HG02870 (cell line): ENCODE results near the gene ZNF148.
"Not testable (repeated sequence)": the region's sequence is repeated elsewhere in the genome, so short reads cannot be mapped to it uniquely, and the experiment has no call there.

ENCODE experiments used
- ATAC-seq: cut with Tn5 transposase; IDR thresholded peaks from one replicate; pipeline ENCODE4 v1.9.1; 2021; ENCODE audit warnings: mild to moderate bottlenecking, moderate library complexity; ENCODE audit not compliant: unreplicated experiment

ZNF148 gene

GRCh38 chr3:125375950-125376679 lies 990 bp upstream of the ZNF148 start:
- no peak for ATAC-seq

DNA sequence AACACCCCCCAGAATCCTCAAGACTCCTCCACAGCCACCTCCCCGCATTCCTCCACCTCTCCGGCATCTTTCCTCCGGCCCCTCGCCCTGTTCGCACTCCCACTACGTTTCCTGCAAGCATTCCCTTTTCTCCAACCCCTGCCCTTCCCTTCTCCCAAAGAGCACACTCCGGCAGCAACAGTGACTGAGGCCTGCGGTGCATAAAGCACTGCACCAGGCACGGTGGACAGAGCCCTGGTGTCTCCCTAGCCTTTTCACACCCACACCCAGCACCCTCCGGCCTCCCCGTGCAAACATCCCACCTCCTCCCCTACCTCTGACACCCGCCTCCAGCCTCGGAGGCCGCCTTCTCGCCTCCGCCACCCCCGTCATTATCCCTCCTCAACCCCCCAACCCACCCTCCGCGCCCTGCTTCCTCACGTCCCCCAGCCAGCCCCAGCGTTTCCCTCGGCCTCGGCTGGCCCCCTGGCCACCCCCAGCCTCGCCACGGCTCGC lies 577 bp downstream of the ZNF148 start:
- ATAC-seq, result peak; percentile 11

GRCh38 chr3:125367403-125368230 lies 7.5 kb downstream of the ZNF148 start:
- no peak for ATAC-seq

GRCh38 chr3:125366132-125366531 lies 9.0 kb downstream of the ZNF148 start:
- no peak for ATAC-seq

DNA sequence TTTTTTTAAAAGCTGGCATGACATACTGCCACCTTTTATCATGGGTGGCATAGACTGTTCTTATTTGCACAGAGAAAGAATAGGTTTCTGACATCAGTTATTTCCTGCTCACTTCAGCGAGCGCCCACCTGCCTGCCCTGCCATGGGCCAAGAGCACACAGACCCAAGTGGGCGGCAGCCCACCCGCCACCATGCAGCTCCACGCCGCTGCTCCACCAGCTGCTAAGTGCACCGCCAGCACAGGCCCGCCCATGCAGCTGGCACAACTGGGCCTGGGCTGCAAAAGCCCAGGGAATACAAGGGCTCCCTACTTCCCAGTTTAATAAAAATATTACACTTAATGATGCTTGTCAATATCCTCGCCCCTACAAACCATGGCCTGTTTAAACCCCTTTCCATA lies 15.4 kb downstream of the ZNF148 start:
- ATAC-seq, result no peak

DNA sequence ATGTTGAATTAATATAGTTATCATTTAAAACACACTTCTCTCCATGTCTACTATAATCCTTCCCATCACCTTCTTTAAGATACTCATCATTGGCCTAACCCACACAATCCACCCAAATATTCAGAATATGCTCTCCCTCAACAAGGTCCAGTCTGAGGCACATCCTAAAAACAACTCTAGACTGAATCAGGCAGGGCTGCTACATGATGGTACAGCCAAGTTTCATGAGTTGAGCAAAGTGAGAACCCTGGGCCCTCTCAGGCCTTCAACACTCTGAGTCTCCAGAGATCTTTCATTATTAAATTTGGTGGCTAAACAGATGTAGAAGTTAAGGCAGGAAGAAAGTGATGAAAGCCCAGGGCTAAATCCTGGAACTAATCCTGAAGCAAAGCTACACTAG lies 16.2 kb downstream of the ZNF148 start:
- ATAC-seq, result no peak

DNA sequence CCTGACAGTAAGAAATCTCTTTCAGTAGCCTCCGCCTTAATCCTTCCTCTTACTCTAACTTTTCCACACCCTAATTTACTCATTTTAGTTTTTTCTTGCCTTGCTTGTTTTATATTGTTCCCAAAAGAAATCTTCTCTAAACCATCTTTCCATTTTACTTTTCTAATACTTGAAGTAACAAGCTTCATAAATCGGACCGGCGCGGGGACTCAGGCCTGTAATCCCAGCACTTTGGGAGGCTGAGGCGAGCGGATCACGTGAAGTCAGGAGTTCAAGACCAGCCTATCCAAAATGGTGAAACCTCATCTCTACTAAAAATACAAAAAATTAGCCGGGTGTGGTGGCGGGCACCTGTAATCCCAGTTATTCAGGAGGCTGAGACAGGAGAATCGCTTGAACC lies 17.3 kb downstream of the ZNF148 start:
- no peak for ATAC-seq

GRCh38 chr3:125357032-125357658 lies 18.0 kb downstream of the ZNF148 start:
- ATAC-seq, result peak; percentile 83

GRCh38 chr3:125356140-125357026 lies 18.7 kb downstream of the ZNF148 start:
- no peak for ATAC-seq

DNA sequence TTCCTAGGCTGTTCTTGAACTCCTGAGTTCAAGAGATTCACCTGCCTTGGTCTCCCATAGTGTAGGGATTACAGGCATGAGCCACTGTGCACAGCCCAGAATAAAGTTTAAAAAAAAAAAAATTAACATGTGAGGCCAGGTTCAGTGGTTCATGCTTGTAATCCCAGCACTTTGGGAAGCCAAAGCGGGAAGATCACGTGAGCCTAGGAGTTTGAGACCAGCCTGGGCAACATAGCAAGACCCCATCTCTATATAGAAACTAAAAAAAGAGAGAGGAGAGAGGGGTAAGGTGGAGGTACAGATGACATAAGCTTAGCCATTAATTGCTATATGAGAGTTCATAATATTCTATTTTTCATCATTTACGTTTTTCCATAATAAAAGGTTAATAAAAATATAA lies 21.5 kb downstream of the ZNF148 start:
- ATAC-seq, result no peak

DNA sequence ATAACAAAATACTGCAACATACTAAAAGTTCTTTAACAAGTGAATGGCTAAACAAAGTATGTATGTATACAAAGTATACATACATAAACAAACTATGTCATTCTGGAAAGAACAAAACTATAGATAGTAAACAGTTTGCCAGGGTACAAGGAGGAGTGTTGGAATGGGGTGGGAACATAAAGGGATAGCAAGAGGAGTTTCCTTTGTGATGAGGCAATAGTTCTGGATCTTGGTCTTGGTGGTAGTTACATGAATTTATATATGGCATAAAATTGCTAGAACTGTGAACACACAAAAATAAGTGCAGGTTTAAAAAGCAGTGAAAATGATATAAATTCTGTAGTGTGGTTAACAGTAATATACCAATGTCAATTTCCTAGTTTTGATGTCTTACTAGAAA lies 22.0 kb downstream of the ZNF148 start:
- no peak for ATAC-seq

- ATAC-seq, result no peak
These were observed 23.2 kb downstream of the ZNF148 start for GRCh38 chr3:125351814-125352456.

DNA sequence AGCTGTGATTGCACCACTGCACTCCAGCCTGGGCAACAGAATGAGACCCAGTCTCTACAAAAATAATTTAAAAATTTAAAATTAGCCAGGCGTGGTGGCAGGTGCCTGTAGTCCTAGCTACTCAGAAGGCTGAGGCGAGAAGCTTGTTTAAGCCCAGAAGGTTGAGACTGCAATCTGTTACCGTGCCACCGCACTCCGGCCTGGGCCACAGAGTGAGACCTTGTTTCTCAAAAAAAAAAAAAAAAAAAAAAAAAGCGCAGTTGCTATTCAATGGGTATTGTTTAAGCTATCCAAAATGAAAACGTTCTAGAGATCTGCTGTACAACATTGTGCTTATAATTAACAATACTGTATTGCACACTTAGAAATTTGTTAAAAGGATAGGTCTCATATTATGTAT lies 24.0 kb downstream of the ZNF148 start:
- no peak for ATAC-seq

DNA sequence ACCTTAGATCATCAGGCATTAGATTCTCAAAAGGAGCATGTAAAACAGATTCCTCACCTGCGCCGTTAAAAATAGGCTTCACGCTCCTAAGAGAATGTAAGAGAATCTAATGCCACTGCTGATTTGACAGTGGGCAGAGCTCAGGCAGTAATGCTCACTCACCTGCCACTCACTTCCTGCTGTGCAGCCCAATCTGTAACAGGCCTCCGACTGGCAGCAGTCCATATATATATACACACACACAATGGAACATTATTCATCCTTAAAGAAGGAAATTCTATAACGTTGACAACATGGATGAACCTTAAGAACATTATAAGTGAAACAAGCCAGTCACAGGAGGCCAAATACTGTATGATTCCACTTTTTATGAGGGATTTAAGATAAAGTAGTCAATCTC lies 24.5 kb downstream of the ZNF148 start:
- ATAC-seq, result no peak

DNA sequence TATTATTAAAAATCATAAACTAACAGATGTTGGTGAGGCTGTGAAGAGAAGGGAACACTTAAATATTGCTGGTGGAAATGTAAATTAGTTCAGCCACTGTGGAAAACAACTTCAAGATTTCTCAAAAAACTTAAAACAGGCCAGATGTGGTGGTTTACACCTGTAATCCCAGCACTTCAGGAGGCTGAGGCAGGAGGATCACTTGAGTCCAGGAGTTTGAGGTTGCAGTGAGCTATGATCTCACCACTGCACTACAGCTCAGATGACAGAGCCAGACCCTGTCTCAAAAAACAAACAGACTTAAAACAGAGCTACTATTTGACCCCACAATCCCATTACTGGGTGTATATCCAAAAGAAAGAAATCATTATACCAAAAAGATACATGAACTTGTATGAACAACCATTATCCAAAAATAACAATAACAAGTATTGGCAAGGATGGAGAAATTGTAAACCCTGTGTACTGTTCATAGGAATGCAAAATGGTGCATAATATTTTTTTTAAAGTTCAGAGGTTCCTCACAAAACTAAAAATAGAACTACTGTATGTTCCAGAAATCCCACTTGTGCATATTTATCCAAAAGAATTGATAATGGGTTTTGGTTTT lies 25.5 kb downstream of the ZNF148 start:
- ATAC-seq, result no peak

GRCh38 chr3:125349055-125349454 lies 26.1 kb downstream of the ZNF148 start:
- ATAC-seq, result no peak

DNA sequence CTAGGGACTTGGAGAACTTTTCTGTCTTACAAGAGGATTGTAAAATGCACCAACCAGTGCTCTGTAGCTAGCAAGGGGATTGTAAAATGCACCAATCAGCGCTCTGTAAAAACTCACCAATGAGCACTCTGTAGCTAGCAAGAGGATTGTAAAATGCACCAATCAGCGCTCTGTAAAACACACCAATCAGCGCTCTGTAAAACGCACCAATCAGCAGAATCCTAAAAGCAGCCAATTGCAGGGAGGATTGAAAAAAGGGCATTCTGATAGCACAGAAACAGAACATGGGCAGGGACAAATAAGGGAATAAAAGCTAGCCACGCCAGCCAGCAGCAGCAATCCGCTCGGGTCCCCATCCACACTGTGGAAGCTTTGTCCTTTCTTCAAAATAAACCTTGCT lies 31.8 kb downstream of the ZNF148 start:
- not testable (repeated sequence) for ATAC-seq

DNA sequence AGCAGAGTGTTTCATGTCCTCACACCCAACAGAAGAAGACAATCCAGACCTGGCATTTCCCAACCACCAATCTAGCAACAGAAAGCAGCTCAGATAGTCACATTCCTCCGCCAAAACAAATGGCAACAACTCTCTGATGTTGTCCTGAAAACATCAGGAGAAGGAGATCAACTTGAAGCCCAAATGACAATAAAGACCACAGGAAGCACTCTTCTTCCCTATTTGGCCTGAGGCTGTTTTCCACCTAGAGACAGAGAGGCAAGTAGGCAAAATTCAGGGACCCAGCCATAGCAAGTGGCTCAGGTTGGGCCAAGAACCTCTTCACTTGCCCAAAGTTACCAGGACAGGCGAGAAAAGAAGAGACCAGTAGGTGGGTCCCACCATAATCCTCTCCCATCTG lies 35.0 kb downstream of the ZNF148 start:
- ATAC-seq, result no peak

- no peak for ATAC-seq
These were observed 37.6 kb downstream of the ZNF148 start for GRCh38 chr3:125337506-125337905.
